Mucosa of rectum (tissue), 2 donors: ENCODE measurements around the gene OTULIN.

ENCODE experiments used
- H3K27ac ChIP-seq, 2 donors: one replicate each; pipeline ENCODE4 v1.7.0; 2013; ENCODE audit warnings: inconsistent platforms in 2 of 2, low read depth in 2 of 2, low read length in 2 of 2
- H3K27me3 ChIP-seq, 2 donors: one replicate each; pipeline ENCODE4 v1.7.0; 2013; ENCODE audit warnings: low read length in 2 of 2; ENCODE audit not compliant: control insufficient read depth in 2 of 2, insufficient read depth in 2 of 2
- H3K36me3 ChIP-seq, 2 donors: one replicate each; pipeline ENCODE4 v1.7.0; 2013; ENCODE audit warnings: low read length in 2 of 2; ENCODE audit not compliant: control insufficient read depth in 2 of 2, insufficient read depth in 2 of 2
- H3K4me1 ChIP-seq, 2 donors: one replicate each; pipeline ENCODE4 v1.7.0; 2013; ENCODE audit warnings: low read length in 2 of 2, mild to moderate bottlenecking in 1 of 2; ENCODE audit not compliant: control insufficient read depth in 2 of 2, insufficient read depth in 2 of 2
- H3K4me3 ChIP-seq, 2 donors: one replicate each; pipeline ENCODE4 v1.7.0; 2013; ENCODE audit warnings: low read length in 2 of 2
- H3K9ac ChIP-seq, 2 donors: one replicate each; pipeline ENCODE4 v1.7.0; 2013; ENCODE audit warnings: low read length in 2 of 2, low read depth in 1 of 2, mild to moderate bottlenecking in 1 of 2
- H3K9me3 ChIP-seq, 2 donors: one replicate each; pipeline ENCODE4 v1.7.0; 2013; ENCODE audit warnings: low read length in 2 of 2; ENCODE audit not compliant: control insufficient read depth in 2 of 2
- donor health status: healthy.
- donor health status: Normal muscosa, but diverticular disease.

Gene OTULIN

DNA sequence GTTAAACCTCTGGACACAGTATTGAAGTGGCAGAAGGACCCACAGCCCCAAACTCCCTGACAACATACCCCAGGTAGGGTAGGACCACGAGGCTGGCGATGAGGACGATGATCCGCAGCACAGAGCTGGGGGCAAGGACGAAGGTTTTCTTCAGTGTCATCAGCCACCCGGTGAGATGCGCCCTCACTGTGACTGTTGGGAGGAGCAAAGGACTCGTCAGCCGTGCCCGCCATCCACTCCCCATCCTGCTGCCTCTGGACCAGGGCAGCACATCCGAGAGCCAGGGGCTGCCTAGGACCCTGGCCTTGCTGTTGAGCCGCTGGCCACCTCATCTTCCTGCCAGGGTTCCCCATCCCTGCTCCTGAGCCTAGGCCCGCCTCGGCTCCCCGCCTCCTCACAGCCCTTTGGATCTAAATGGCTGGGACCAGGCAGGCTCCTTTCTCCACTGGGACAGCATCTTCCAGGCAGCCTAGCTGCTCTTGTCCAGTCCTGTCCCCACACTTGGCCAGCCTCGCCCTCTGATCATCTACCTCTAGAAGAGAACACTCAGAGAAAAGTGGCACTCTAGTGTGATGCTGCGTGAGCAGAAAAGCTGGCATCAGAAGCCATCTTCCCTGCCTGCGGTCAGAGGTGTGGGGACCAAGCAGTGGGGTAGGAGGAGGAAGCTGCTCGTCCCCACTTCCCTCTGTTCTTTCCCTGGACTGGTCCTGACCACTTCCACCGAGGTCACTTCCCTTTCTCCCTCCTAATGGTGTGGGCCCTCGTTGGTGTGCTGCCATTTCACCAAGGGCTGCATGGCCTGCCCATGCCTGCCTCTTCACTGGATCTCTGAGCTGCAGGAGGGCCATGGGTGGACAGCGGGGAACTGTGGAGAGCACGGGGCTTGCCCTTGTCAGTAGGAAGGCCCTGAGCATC, 49.2 kb downstream of the OTULIN start:
- Histone ChIP-seq H3K4me1 (peaks cover 3 to 4% of the 10 kb centered on the region in 2 donors), H3K27ac (no peak overlapping the region), H3K9me3 (no peaks in the 10 kb centered on the region), H3K9ac (no peak overlapping the region), H3K27me3 (no peaks in the 10 kb centered on the region), H3K4me3 (no peak overlapping the region), H3K36me3 (peaks cover 58 to 79% of the 10 kb centered on the region in 2 donors)

GRCh38 chr5:14714706-14715105, 50.2 kb downstream of the OTULIN start:
- Histone ChIP-seq H3K36me3 (peaks cover 53 to 76% of the 10 kb centered on the region in 2 donors), H3K27me3 (no peaks in the 10 kb centered on the region), H3K4me1 (peaks cover 3 to 4% of the 10 kb centered on the region in 2 donors), H3K4me3 (no peak overlapping the region), H3K27ac (no peak overlapping the region), H3K9me3 (no peaks in the 10 kb centered on the region), H3K9ac (no peak overlapping the region)

DNA sequence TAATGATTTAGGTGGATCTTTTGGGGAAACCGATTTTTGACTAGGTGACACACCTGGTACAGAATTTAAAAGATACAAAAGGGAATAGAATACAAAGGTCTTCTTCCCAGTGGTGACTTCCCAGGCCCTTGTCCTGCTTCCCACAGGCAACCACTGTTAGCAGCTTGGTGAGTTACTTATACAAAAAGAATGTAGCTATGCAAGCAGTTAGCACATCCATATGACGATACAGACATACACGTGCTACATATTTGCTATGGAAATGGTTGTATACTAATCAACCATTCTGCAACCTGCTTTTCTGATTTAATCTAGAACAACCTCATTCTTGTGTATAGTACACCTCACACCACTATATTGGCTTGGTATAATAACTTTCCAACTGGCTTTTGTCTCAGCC, 51.0 kb downstream of the OTULIN start:
- H3K27me3 ChIP-seq, result no peaks in the 10 kb centered on the region
- no peak overlapping the region for H3K4me3 ChIP-seq
- peaks cover 47 to 74% of the 10 kb centered on the region in 2 donors for H3K36me3 ChIP-seq
- H3K9me3 ChIP-seq, result no peaks in the 10 kb centered on the region
- H3K4me1 ChIP-seq, result peaks cover 3 to 4% of the 10 kb centered on the region in 2 donors
- H3K27ac ChIP-seq, result no peak overlapping the region
- no peak overlapping the region for H3K9ac ChIP-seq

- Histone ChIP-seq H3K4me3 (no peak overlapping the region), H3K4me1 (peaks cover 3 to 4% of the 10 kb centered on the region in 2 donors), H3K9ac (no peak overlapping the region), H3K9me3 (no peaks in the 10 kb centered on the region), H3K27ac (no peak overlapping the region), H3K27me3 (no peaks in the 10 kb centered on the region), H3K36me3 (peaks cover 31 to 62% of the 10 kb centered on the region in 2 donors)
Measured at GRCh38 chr5:14716755-14717752, 52.5 kb downstream of the OTULIN start.

DNA sequence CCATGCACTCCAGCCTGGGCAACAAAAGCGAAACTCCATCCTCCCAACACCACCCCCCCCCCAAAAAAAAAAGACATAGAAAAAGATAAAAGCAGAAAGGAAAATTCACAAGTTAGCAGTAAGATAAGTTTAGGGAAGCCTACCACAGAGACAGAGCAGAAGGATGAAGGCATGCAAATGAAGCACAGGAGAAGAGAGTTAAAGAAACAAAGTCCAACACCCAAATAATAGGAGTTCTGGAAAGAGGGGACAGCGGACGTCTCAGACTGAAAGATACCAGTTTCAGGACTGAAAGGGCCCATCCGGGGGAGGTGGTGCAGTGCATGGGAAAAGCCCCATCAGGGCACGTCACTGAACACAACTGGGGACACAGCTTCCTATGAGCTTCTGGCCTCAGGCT, 54.3 kb downstream of the OTULIN start:
- H3K36me3 ChIP-seq, result peaks cover 15 to 45% of the 10 kb centered on the region in 2 donors
- H3K4me3 ChIP-seq, result no peak overlapping the region
- H3K4me1 ChIP-seq, result peaks cover 3 to 4% of the 10 kb centered on the region in 2 donors
- no peak overlapping the region for H3K9ac ChIP-seq
- H3K9me3 ChIP-seq, result no peaks in the 10 kb centered on the region
- no peak overlapping the region for H3K27ac ChIP-seq
- H3K27me3 ChIP-seq, result no peaks in the 10 kb centered on the region

DNA sequence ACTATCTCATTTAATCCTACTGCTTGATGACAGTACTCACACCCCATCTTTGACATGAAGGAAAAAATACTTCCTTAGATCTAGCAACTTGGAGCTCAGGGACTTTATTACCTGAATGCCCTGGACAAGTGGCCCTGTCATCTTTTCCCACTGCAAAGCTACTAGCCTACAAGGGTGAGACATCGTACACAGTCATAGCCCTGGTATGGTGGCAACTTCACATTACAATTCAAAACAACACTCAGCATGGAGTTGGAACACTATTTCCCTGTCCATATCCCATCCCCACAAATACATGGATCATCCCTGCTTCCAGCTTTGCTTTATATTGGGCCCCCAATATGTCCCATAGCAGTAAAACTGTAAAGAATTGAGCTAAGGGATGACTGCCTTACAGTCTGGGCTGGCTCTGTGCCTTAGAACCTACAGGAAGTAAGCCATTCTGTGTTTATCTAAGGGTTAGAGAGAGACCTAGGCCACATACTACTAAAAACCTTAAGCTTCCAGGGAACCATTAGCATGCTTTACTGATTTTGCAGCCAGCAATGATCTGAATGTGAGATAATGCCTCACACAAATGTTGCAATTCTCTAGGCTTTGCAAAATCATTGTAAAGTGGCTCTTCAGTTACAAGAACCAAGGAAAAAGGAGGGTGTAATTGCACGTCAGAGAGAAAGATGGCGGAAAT, 55.9 kb downstream of the OTULIN start:
- Histone ChIP-seq H3K9ac (no peak overlapping the region), H3K9me3 (no peaks in the 10 kb centered on the region), H3K4me1 (peaks cover 3 to 4% of the 10 kb centered on the region in 2 donors), H3K4me3 (no peak overlapping the region), H3K27ac (no peak overlapping the region), H3K27me3 (no peaks in the 10 kb centered on the region), H3K36me3 (peaks cover 8 to 38% of the 10 kb centered on the region in 2 donors)

GRCh38 chr5:14721990-14722656, 57.6 kb downstream of the OTULIN start:
- H3K4me3 ChIP-seq, result no peak overlapping the region
- no peaks in the 10 kb centered on the region for H3K27me3 ChIP-seq
- no peaks in the 10 kb centered on the region for H3K9me3 ChIP-seq
- H3K36me3 ChIP-seq, result peaks cover 6 to 37% of the 10 kb centered on the region in 2 donors
- no peak overlapping the region for H3K27ac ChIP-seq
- no peak overlapping the region for H3K9ac ChIP-seq
- H3K4me1 ChIP-seq, result peaks cover 0 to 2% of the 10 kb centered on the region in 2 donors

DNA sequence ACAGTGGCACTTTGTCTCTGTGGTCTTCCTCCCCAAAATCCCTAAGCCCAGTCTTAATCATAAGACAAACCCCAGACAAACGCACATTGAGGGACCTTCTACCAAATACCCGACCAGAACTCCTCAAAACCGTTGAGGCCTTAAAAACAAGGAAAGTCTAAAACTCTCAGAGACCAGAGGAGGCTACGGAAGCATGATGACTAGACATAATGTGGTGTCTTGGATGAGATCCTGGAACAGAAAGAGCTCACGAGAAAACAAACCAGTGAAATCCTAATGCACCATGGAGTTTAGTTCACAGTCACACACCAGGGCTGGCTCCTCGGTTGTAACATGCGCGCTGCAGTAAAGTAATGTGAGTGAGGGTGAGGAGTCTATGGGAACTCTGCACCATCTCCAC, 58.4 kb downstream of the OTULIN start:
- Histone ChIP-seq H3K27me3 (no peaks in the 10 kb centered on the region), H3K9ac (no peak overlapping the region), H3K4me3 (no peak overlapping the region), H3K4me1 (peaks cover 2 to 3% of the 10 kb centered on the region in 2 donors), H3K36me3 (peaks cover 6 to 31% of the 10 kb centered on the region in 2 donors), H3K9me3 (no peaks in the 10 kb centered on the region), H3K27ac (no peak overlapping the region)

DNA sequence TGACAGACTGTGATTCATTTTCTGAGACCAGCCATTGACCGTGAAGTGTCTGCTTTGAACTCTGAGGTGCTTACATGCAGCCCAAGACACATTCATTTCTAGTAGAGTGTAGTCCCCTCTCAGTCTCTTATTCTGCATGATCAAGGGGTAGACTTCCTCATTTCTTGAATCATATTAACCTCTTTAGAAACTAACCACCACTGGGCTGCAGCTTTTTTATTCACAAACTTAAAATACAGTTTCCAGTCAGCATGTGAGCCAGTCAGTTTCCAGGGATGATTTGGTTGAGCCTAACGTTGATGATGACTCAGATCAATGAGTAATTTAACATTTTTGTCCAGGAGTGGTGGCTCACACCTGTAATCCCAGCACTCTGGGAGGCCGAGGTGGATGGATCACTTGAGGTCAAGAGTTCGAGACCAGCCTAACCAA, 59.2 kb downstream of the OTULIN start:
- Histone ChIP-seq H3K36me3 (peaks cover 6 to 30% of the 10 kb centered on the region in 2 donors), H3K4me1 (peaks cover 9 to 10% of the 10 kb centered on the region in 2 donors), H3K9me3 (no peaks in the 10 kb centered on the region), H3K9ac (no peak overlapping the region), H3K27me3 (no peaks in the 10 kb centered on the region), H3K4me3 (no peak overlapping the region), H3K27ac (no peak overlapping the region)
